ACC112 (cell line): ENCODE measurements around the gene PIK3R6.

Experiments
- H2AFZ ChIP-seq: fragments of 200-600 bp; sonication (generic); one replicate; pipeline ENCODE4 v1.6.0; 2017; ENCODE audit warnings: antibody characterized with exemption, low read length; ENCODE audit not compliant: unreplicated experiment
- H3K27ac ChIP-seq: fragments of 200-600 bp; sonication (generic); 2 replicates; pipeline ENCODE4 v1.5.1; 2014; ENCODE audit warnings: low read depth, mild to moderate bottlenecking, antibody characterized with exemption, low read length, moderate library complexity
- H3K27me3 ChIP-seq: fragments of 200-600 bp; sonication (generic); 2 replicates; pipeline ENCODE4 v1.6.1; 2014; ENCODE audit warnings: mild to moderate bottlenecking, antibody characterized with exemption, low read length, moderate library complexity, mixed read lengths; ENCODE audit not compliant: insufficient read depth
- H3K36me3 ChIP-seq: fragments of 200-600 bp; sonication (generic); 2 replicates; pipeline ENCODE4 v1.6.1; 2016; ENCODE audit warnings: mild to moderate bottlenecking, antibody characterized with exemption, low read length, moderate library complexity, mixed read lengths; ENCODE audit not compliant: insufficient read depth
- H3K4me1 ChIP-seq: fragments of 200-600 bp; sonication (generic); one replicate; pipeline ENCODE4 v1.6.1; 2016; ENCODE audit warnings: low read length, mixed read lengths; ENCODE audit not compliant: insufficient read depth, unreplicated experiment, control insufficient read depth
- H3K4me3 ChIP-seq: fragments of 200-600 bp; sonication (generic); 2 replicates; pipeline ENCODE4 v1.5.1; 2014; ENCODE audit warnings: mild to moderate bottlenecking, low read depth, low read length
- H3K79me2 ChIP-seq: fragments of 200-600 bp; sonication (generic); one replicate; pipeline ENCODE4 v1.6.0; 2016; ENCODE audit warnings: low read length; ENCODE audit not compliant: control insufficient read depth, unreplicated experiment, insufficient read depth

PIK3R6 gene

DNA sequence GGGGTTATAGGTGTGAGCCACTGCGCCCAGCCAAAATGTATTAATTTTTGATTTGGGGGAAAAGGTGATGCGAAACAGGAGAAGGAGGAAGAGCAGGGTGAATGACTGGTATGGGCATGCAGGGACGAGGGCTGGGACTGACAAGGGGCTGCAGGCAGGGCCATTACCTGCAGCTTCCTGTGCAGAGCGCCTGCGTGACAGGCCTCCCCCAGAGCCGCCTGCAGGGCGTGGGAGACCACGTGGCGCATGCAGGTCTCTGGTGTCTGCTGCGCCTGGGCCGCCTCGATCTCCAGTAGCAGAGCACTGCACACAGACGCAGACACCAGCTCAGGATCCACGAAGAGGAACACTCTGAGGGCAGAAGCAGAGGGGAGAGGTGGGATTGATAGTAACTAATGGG, 32.4 kb downstream of the PIK3R6 start:
- Histone ChIP-seq H3K27ac (no peak overlapping the region), H3K4me3 (no peak overlapping the region), H3K36me3 (no peaks in the 10 kb centered on the region), H3K79me2 (no peaks in the 10 kb centered on the region), H2AFZ (no peak overlapping the region), H3K4me1 (no peaks in the 10 kb centered on the region), H3K27me3 (peaks cover 8% of the 10 kb centered on the region; the same call in 1 of the 2 replicates)

DNA sequence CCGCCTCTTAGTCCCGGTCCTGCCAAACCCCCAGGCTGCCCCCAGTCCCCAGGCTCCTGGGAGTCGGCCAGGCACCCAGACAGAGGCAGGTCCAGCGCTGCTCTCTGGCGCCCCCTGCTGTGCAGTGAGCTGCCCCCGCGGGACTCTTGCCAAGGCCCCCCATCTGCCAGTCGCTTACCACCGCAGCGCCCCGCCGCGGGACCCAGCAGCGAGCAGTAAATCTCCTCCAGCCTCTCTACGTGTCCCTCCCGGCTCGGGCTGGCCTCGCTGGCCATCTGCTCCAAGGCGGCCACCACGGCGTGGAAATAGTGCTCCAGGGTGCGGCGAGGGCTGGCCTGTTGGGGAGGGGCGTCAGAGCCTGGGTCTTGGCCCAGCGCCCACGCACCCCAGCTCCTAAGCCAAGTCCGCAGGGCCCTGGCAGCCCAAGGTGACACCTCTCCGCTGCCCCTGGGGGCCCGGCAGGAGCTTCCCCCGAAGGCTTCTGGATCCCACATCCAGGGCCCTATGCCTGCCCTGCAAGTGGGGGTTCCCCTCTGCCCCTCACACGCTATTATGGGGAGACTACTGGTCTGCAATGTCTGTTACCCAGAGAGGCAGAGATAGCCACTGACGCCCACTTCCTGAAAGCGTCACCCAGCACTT, 34.6 kb downstream of the PIK3R6 start:
- no peaks in the 10 kb centered on the region for H3K79me2 ChIP-seq
- H3K27ac ChIP-seq = no peak overlapping the region
- H2AFZ ChIP-seq = no peak overlapping the region
- no peaks in the 10 kb centered on the region for H3K4me1 ChIP-seq
- no peaks in the 10 kb centered on the region for H3K36me3 ChIP-seq
- H3K4me3 ChIP-seq = no peak overlapping the region
- no peaks in the 10 kb centered on the region; the same call in 1 of the 2 replicates for H3K27me3 ChIP-seq

DNA sequence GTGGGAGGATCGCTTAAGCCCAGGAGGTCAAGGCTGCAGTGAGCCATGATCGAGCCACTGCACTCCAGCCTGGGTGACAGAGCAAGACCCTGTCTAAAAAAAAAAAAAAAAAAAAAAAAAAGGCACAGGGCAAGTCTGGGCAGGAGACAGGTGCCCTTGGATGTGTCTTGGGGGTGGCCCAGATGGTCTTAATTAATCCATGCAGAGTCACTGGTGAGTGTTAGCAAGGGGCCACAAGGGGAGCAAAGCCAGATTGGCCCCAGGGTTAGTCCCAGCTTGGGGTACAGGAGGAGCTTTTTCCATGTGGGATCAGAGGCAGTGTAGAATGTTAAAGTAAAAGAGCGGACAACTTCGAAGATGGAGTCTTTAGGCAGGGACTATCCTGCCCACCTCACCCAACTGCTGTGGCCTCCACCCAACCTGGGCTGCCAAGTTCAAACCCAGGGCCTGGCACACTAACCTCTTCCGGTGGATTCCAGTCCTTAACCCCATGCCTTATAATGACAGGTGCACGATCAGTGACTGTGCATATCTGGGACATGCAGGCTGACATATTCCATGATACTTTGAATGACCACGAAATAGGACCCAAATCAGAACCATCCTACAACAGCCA, 36.1 kb downstream of the PIK3R6 start:
- H3K36me3 ChIP-seq = no peaks in the 10 kb centered on the region
- H3K27me3 ChIP-seq = no peaks in the 10 kb centered on the region; the same call in 1 of the 2 replicates
- H2AFZ ChIP-seq = no peak overlapping the region
- no peaks in the 10 kb centered on the region for H3K4me1 ChIP-seq
- H3K4me3 ChIP-seq = no peak overlapping the region
- H3K79me2 ChIP-seq = no peaks in the 10 kb centered on the region
- H3K27ac ChIP-seq = no peak overlapping the region

DNA sequence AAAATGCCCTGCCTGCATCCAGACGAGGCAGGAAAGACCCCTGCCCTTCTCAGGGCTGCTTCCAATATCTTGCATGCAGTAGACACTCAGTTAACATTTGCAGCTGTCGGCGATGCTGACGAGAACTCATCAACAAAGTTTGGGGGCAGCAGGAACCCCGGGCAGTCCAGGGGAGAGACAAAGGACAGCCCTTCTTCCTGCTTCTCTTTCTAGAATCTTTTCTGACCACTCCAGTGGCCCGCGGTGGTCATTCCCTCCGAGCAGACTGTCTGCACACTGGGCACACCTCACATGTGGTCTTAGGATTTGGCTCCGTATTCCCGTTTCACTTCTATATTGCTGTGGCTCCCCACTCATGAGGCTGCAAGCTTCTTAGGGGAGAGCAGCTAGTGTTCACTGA, 37.3 kb downstream of the PIK3R6 start:
- no peak overlapping the region for H3K4me3 ChIP-seq
- H3K4me1 ChIP-seq = no peaks in the 10 kb centered on the region
- H3K27me3 ChIP-seq = no peaks in the 10 kb centered on the region; the same call in 1 of the 2 replicates
- H3K79me2 ChIP-seq = no peaks in the 10 kb centered on the region
- H3K36me3 ChIP-seq = no peaks in the 10 kb centered on the region
- H2AFZ ChIP-seq = no peak overlapping the region
- H3K27ac ChIP-seq = no peak overlapping the region

DNA sequence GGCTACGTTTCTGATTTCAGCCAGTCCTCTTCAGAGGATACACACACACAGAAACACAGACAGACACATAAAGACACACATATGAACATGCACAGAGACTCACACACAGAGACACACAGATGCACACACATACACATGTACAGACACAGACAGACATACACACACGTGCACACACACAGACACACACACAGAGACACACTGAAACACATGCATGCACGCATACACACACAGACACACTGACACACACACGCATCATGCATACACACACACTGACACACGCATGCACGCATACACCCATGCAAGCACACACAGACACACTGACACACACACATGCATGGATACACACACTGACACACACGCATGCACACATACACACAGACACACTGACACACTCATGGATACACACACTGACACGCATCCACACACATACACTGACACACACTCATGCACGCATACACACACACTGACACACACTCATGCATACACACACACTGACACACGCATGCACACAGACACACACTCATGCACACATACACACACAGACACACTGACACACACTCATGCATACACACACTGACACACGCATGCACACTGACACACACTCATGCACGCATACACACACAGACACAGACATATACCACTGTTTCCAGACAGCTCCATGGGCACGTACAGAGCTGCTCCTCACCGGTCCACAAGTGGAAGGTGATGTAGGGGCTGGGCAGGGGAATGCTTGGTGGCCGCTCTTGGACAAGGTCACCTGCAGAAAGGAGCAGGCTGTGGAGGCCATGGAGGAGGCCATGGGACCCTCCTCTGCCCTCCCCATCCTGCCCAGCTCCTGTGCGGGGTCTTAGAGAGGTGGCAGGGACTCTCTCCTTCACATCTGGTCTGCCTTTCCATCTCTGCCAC, 38.2 kb downstream of the PIK3R6 start:
- Histone ChIP-seq H3K4me3 (no peak overlapping the region), H3K27ac (no peak overlapping the region), H3K4me1 (no peaks in the 10 kb centered on the region), H3K27me3 (peaks cover 3% of the 10 kb centered on the region; the same call in 1 of the 2 replicates), H3K79me2 (no peaks in the 10 kb centered on the region), H2AFZ (no peak overlapping the region), H3K36me3 (no peaks in the 10 kb centered on the region)

DNA sequence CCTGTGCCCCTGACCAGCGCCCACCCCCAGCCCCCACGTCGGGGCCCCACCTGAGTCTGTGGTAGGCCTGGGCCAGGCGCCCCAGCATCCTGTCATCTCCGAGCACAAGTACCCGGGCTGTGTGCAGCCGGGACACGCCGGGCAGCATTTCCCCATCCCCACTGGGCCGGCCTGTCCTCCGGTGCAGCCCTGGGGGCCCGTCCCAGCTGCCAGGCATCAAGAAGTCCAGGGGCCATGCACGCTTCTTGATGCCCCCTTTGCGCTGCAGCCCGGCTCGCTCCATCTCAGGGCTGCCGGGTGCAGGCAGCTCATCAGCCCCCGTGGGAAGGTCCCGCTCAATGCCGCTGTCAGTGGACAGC, 39.0 kb downstream of the PIK3R6 start:
- peaks cover 4% of the 10 kb centered on the region; the same call in 1 of the 2 replicates for H3K27me3 ChIP-seq
- H3K27ac ChIP-seq = no peak overlapping the region
- no peaks in the 10 kb centered on the region for H3K36me3 ChIP-seq
- H3K79me2 ChIP-seq = no peaks in the 10 kb centered on the region
- no peak overlapping the region for H2AFZ ChIP-seq
- no peaks in the 10 kb centered on the region for H3K4me1 ChIP-seq
- H3K4me3 ChIP-seq = no peak overlapping the region

DNA sequence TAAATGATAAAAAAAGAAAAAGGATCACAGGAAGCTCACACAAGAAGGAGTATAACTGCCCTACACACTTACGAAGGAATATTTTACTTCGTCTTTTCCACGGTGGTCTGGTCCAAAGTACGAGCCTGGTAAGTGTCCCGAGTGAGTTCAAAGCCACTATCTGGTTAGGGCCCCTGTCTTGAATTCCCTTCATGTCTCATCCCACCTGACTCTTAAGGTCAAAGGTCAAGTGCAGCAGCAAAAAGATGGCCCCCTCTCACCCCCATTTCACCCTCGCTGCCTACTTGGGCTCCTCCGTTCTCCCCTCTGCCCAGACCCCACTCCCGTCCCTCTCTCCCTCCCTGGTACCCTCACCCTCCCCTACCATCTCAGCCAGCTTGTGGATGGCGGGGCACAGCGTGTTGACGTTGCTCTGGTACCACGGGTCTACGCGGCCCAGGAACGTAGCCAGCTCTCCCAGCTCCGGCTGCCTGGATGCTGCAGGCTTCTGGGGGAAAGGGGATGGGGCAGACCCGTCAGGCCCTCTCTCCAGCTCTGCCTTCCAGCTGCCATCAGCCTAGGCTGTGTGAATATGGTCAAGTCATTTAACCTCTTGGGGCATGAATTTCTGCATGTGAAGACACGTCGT, 40.6 kb downstream of the PIK3R6 start:
- H3K27me3 ChIP-seq = peaks cover 4% of the 10 kb centered on the region; the same call in 1 of the 2 replicates
- H3K27ac ChIP-seq = no peak overlapping the region
- H3K79me2 ChIP-seq = no peaks in the 10 kb centered on the region
- no peaks in the 10 kb centered on the region for H3K4me1 ChIP-seq
- H3K36me3 ChIP-seq = no peaks in the 10 kb centered on the region
- no peak overlapping the region for H3K4me3 ChIP-seq
- no peak overlapping the region for H2AFZ ChIP-seq

DNA sequence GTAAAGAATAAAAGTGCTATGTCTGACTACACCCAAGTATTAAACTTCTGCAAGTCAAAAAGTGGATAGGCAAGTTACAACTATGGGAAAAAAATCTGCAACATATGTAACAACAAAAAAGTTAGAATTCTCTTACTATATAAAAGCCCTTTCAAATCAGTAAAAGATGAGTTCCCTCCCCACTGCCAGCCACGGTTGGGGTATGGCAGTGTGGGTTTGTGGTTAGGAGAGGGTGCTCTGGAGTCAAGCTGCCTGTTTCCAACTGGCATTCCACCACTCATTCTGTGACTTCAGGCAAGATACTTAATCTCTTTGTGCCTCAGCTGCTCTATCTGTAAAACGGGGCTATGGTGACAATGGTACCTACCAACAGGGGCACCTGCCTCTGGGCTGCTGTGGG, 41.7 kb downstream of the PIK3R6 start:
- Histone ChIP-seq H3K27ac (no peak overlapping the region), H3K27me3 (peaks cover 11% of the 10 kb centered on the region; the same call in 1 of the 2 replicates), H2AFZ (no peak overlapping the region), H3K79me2 (no peaks in the 10 kb centered on the region), H3K36me3 (no peaks in the 10 kb centered on the region), H3K4me1 (no peaks in the 10 kb centered on the region), H3K4me3 (no peak overlapping the region)

DNA sequence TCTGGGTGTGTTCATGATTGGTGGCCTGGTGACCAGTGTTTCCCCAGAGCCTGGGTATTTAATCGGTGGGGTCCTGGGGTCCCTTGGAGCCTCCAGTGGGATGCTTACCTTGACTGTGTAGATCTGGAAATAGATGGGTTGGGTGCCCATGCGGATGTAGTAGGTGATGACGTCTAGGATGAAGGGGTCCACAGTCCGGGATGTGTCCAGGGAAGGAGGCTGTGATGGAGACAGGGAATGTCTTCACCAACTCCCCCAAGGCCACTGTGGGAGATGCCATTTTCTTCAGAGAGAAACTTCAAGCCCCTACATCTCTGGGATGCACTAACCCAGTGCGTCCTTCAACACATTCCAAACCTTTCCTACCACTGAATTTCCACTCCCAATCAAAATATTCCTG, 44.2 kb downstream of the PIK3R6 start:
- H3K27me3 ChIP-seq = peaks cover 22% of the 10 kb centered on the region; the same call in 1 of the 2 replicates
- H3K79me2 ChIP-seq = no peaks in the 10 kb centered on the region
- H3K36me3 ChIP-seq = no peaks in the 10 kb centered on the region
- H3K27ac ChIP-seq = no peak overlapping the region
- no peak overlapping the region for H3K4me3 ChIP-seq
- no peaks in the 10 kb centered on the region for H3K4me1 ChIP-seq
- H2AFZ ChIP-seq = no peak overlapping the region

DNA sequence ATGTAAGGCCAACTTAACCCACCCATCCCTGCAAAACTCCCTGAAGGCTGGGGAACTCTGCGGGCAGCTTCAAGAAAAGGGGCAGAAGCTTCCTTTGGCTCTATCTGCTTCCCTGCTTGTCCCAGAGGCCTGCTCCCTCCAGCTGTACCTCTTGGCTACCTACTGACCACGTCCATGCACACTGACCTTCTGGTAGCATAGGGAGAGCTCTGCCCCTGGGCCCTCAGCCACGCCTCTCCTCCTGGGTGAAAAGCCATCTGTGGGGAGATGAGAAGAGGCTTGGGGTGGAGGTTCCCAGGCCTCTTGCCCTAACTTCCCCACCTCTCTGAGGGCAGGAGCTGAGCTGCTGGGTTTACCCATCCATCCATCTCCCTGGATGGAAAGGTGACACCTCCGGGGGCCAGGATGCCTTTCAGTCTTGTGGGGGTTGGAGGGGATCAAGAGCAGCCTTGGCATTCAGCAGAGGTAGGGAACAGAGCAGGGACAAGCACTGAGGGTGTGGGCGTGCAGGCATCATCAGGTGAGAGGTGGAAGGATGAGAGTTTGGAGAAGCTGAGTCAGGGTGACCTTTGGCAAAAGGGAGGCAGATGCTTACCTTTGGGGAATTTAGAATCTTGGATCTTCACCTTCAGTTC, 45.0 kb downstream of the PIK3R6 start:
- H3K36me3 ChIP-seq = no peaks in the 10 kb centered on the region
- no peak overlapping the region for H3K4me3 ChIP-seq
- no peaks in the 10 kb centered on the region for H3K4me1 ChIP-seq
- H3K27ac ChIP-seq = no peak overlapping the region
- H3K79me2 ChIP-seq = no peaks in the 10 kb centered on the region
- H3K27me3 ChIP-seq = peaks cover 24% of the 10 kb centered on the region
- no peak overlapping the region for H2AFZ ChIP-seq
